HepG2 (cell line): ENCODE results near the gene CACNA1G. TPM values are rescaled to one million over a fixed set of nuclear protein-coding genes. Genes with fewer than 3 reads are reported as not detected.

Experiments used
- ATAC-seq: fragments of 200-7000 bp; cut with Tn5 transposase; 3 replicates; pipeline ENCODE4 v1.9.1; 2020; ENCODE audit warnings: mild to moderate bottlenecking, moderate library complexity
- BruUV-seq: library from RNA; stranded (reverse); fragments of 400-500 nt; replicated peaks from 2 replicates; lab custom pipeline; 2021; lab: Mats Ljungman, UMichigan
- CTCF ChIA-PET: fragments of 300-600 bp; formaldehyde crosslinking; extraction: SDS; loops from one replicate; lab custom pipeline; 2021; ENCODE audit warnings: low total read pairs, inconsistent platforms, low intra/inter-chr PET ratio; lab: Yijun Ruan, JAX
- POLR2A ChIA-PET: fragments of 350-600 bp; sonication (Branson Sonifier 250); formaldehyde crosslinking; loops from one replicate; lab custom pipeline; 2020; ENCODE audit warnings: antibody characterized with exemption, inconsistent platforms; lab: Yijun Ruan, JAX
- DNase-seq: peaks from one replicate; pipeline ENCODE4 v3.0.0-alpha.2; 2015; ENCODE audit warnings: low spot score
- FAIRE-seq: peaks from 3 replicates; lab custom pipeline; 2011; peaks lifted over from hg19 to GRCh38; lab: Jason Lieb, UNC
- H2AFZ ChIP-seq: one replicate; pipeline ENCODE4 v1.6.1; 2011; ENCODE audit warnings: low read length, inconsistent platforms
- H3K27ac ChIP-seq: fragments of 300-600 bp; 3 replicates; pipeline ENCODE4 v1.8.0; 2011; ENCODE audit warnings: mixed run types, mild to moderate bottlenecking, mixed read lengths, low read length, inconsistent platforms; ENCODE audit not compliant: insufficient read depth; ENCODE audit errors: extremely low read length
- H3K27me3 ChIP-seq, 2 experiments: fragments of 200-600 bp in 1 of 2; 2 replicates in 1 of 2; 3 replicates in 1 of 2; pipeline versions ENCODE4 v1.6.0 to v1.8.0; 2011; ENCODE audit warnings: low read length in 2 of 2, mild to moderate bottlenecking in 2 of 2, moderate library complexity in 2 of 2, inconsistent platforms in 1 of 2; ENCODE audit not compliant: insufficient read depth in 2 of 2, control insufficient read depth in 1 of 2
- H3K36me3 ChIP-seq, 2 experiments: fragments of 200-600 bp in 1 of 2; replicated peaks in 1 of 2; 2 replicates in 1 of 2; 3 replicates in 1 of 2; pipeline versions ENCODE4 v1.5.1 to v1.8.0; 2011; ENCODE audit warnings: low read length in 2 of 2, inconsistent platforms in 1 of 2; ENCODE audit not compliant: insufficient read depth in 2 of 2, control insufficient read depth in 1 of 2
- H3K4me1 ChIP-seq: 2 replicates; pipeline ENCODE4 v1.5.1; 2012; ENCODE audit warnings: low read length, inconsistent platforms; ENCODE audit not compliant: insufficient read depth
- H3K4me2 ChIP-seq: 2 replicates; pipeline ENCODE4 v1.6.0; 2011; ENCODE audit warnings: low read depth, low read length, inconsistent platforms
- H3K4me3 ChIP-seq, 3 experiments: fragments of 200-600 bp in 1 of 3; sonication (generic), shearing (Covaris generic) in 1 of 3; replicated peaks in 1 of 3; 2 replicates each; pipeline ENCODE4 v1.5.1; 2011 to 2016; ENCODE audit warnings: low read length in 3 of 3, inconsistent platforms in 2 of 3, low read depth in 2 of 3, mild to moderate bottlenecking in 2 of 3, control low read depth in 1 of 3, mixed read lengths in 1 of 3; ENCODE audit not compliant: insufficient read depth in 1 of 3
- H3K79me2 ChIP-seq: one replicate; pipeline ENCODE4 v1.6.1; 2011; ENCODE audit warnings: low read length, inconsistent platforms; ENCODE audit not compliant: insufficient read depth
- H3K9ac ChIP-seq: 2 replicates; pipeline ENCODE4 v1.6.0; 2011; ENCODE audit warnings: mild to moderate bottlenecking, low read depth, low read length, inconsistent platforms; ENCODE audit not compliant: insufficient read depth
- H3K9me3 ChIP-seq: 2 replicates; pipeline ENCODE4 v1.5.1; 2012; ENCODE audit warnings: mild to moderate bottlenecking, low read length
- H4K20me1 ChIP-seq: 2 replicates; pipeline ENCODE4 v1.6.0; 2011; ENCODE audit warnings: inconsistent platforms, mild to moderate bottlenecking, low read length, moderate library complexity; ENCODE audit not compliant: insufficient read depth
- BRD4 ChIP-seq: sonication (generic); formaldehyde crosslinking; IDR thresholded peaks from 2 replicates; pipeline ENCODE4 v1.4.0; 2020; ENCODE audit warnings: missing genetic modification reagents
- ELK4 ChIP-seq: sonication (generic); formaldehyde crosslinking; IDR thresholded peaks from 2 replicates; pipeline ENCODE4 v1.9.0; 2021; ENCODE audit warnings: missing genetic modification reagents, borderline replicate concordance
- FOXA1 ChIP-seq, 2 experiments: fragments of 450-650 bp in 1 of 2; sonication (generic) in 1 of 2; formaldehyde crosslinking in 1 of 2; IDR thresholded peaks; 2 replicates each; pipeline versions ENCODE4 v1.4.0 to v1.6.1; 2016 to 2020; ENCODE audit warnings: missing genetic modification reagents in 1 of 2
- HHEX ChIP-seq: IDR thresholded peaks from 2 replicates; pipeline ENCODE4 v1.6.1; 2016; ENCODE audit warnings: control low read depth
- PCBP1 ChIP-seq: fragments of 200-400 bp; formaldehyde crosslinking; IDR thresholded peaks from 2 replicates; pipeline ENCODE4 v1.6.1; 2017; ENCODE audit warnings: mild to moderate bottlenecking, low read depth, low read length, borderline replicate concordance
- PHF21A ChIP-seq: sonication (generic); formaldehyde crosslinking; IDR thresholded peaks from 2 replicates; pipeline ENCODE4 v1.5.0; 2020; ENCODE audit warnings: mild to moderate bottlenecking, missing genetic modification reagents
- RBFOX2 ChIP-seq: fragments of 200-400 bp; formaldehyde crosslinking; IDR thresholded peaks from 2 replicates; pipeline ENCODE4 v1.6.1; 2017; ENCODE audit warnings: low read depth, mild to moderate bottlenecking, low read length
- SIN3B ChIP-seq: fragments of 150-350 bp; IDR thresholded peaks from 2 replicates; pipeline ENCODE4 v1.6.1; 2014; ENCODE audit warnings: low read length
- SNAI1 ChIP-seq: sonication (generic); formaldehyde crosslinking; IDR thresholded peaks from 2 replicates; pipeline ENCODE4 v1.5.0; 2020; ENCODE audit warnings: mild to moderate bottlenecking, missing genetic modification reagents, borderline replicate concordance
- SP140L ChIP-seq: sonication (generic); formaldehyde crosslinking; IDR thresholded peaks from 2 replicates; pipeline ENCODE4 v1.4.0; 2020; ENCODE audit warnings: missing genetic modification reagents, borderline replicate concordance
- TFAP4 ChIP-seq: sonication (generic); IDR thresholded peaks from 2 replicates; pipeline ENCODE4 v1.6.1; 2016; ENCODE audit warnings: low read depth, borderline replicate concordance
- ZBTB3 ChIP-seq: sonication (generic); formaldehyde crosslinking; IDR thresholded peaks from 2 replicates; pipeline ENCODE4 v1.4.0; 2020; ENCODE audit warnings: low read depth, mild to moderate bottlenecking, moderate library complexity, missing genetic modification reagents, borderline replicate concordance
- ZFP62 ChIP-seq: sonication (generic); formaldehyde crosslinking; IDR thresholded peaks from 2 replicates; pipeline ENCODE4 v1.4.0; 2020; ENCODE audit warnings: missing genetic modification reagents
- ZNF136 ChIP-seq: sonication (generic); formaldehyde crosslinking; IDR thresholded peaks from 2 replicates; pipeline ENCODE4 v1.8.1; 2022; ENCODE audit warnings: low read depth, mild to moderate bottlenecking, moderate library complexity, missing genetic modification reagents
- ZNF17 ChIP-seq: sonication (generic); formaldehyde crosslinking; IDR thresholded peaks from 2 replicates; pipeline ENCODE4 v1.5.0; 2020; ENCODE audit warnings: mild to moderate bottlenecking, missing genetic modification reagents
- ZNF234 ChIP-seq: sonication (generic); formaldehyde crosslinking; conservative IDR thresholded peaks from 2 replicates; pipeline ENCODE4 v1.5.1; 2020; ENCODE audit warnings: mild to moderate bottlenecking, missing genetic modification reagents
- ZNF546 ChIP-seq: sonication (generic); formaldehyde crosslinking; conservative IDR thresholded peaks from 2 replicates; pipeline ENCODE4 v1.8.1; 2023; ENCODE audit warnings: mild to moderate bottlenecking, missing genetic modification reagents
- ZNF777 ChIP-seq: sonication (generic); formaldehyde crosslinking; IDR thresholded peaks from 2 replicates; pipeline ENCODE4 v1.4.0; 2020; ENCODE audit warnings: missing genetic modification reagents
- ZNF850 ChIP-seq: sonication (generic); formaldehyde crosslinking; conservative IDR thresholded peaks from 2 replicates; pipeline ENCODE4 v1.9.0; 2021; ENCODE audit warnings: mild to moderate bottlenecking, missing genetic modification reagents
- WGBS: methylation state at CpG from one replicate; pipeline ENCODE4 v1.1.6; 2017; ENCODE audit warnings: low lambda C conversion rate; 5-methylcytosine and 5-hydroxymethylcytosine counted together
- in situ Hi-C: cut with HindIII; loops from 2 replicates; pipeline ENCODE4 v1.10.0; 2017; ENCODE audit warnings: low pct_unique_long_range_greater_than_20kb; ENCODE audit not compliant: extremely low pct_ligation_motif_present
- intact Hi-C: fragments of 100-400 bp; cut with micrococcal nuclease; formaldehyde crosslinking; loops from one replicate; pipeline ENCODE4 v1.10.0; 2022; ENCODE audit not compliant: unreplicated experiment
- polyA plus RNA-seq, 8 experiments: library from polyadenylated mRNA; depleted of rRNA in 3 of 8; stranded (reverse) in 7 of 8; unstranded in 1 of 8; fragments of >200 nt; fragmentation: Illumina TruSeq in 4 of 8; extraction: Trizol in 4 of 8; gene quantifications; 2 replicates each; pipeline versions ENCODE4 v1.2.1 to v1.2.3, GENCODE V29; 2011 to 2016; ENCODE audit warnings: low read depth in 4 of 8, missing spikeins in 1 of 8, mixed read lengths in 1 of 8; ENCODE audit not compliant: insufficient read depth in 1 of 8
- total RNA-seq, 5 experiments: library from RNA; depleted of rRNA; stranded (reverse); fragments of >200 nt; fragmentation: Illumina TruSeq; extraction: Trizol; gene quantifications; 2 replicates each; pipeline ENCODE4 v1.2.3, GENCODE V29; 2016; ENCODE audit warnings: low read depth in 1 of 5
- TF ChIP-seq, protein P1 (sequence below): sonication (generic); formaldehyde crosslinking; IDR thresholded peaks from 2 replicates; pipeline ENCODE4 v1.4.0; 2020; ENCODE audit warnings: missing genetic modification reagents; ENCODE audit errors: not compliant biosample characterization

Gene CACNA1G
- total and polyA plus RNA-seq, 2 of the 13 experiments (the other 11 are each of a cell fraction or from before 2014, with no cell fraction given), result 0.02 TPM; not detected in 1

DNA sequence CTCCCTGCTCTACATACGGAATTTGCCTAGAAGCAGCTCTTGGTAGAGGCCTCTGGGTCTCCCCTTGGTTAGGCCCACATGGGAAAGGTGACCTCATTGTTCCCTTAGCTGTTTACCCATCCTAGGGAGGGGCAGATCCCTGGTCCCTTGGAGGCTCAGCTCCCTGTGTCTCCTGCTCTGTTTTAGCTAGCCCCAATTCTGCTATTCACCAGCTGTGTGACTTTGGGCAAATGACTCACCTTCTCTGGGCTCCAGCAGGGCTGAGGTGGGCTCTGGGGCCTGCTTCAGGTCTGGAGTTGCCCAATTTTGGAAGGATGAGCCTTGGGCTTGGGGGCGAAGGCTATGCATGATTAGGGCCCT, 78.1 kb downstream of the CACNA1G start (continued):
- TF ChIP-seq TFAP4 (peak; percentile 28; the same call in 1 of the 2 replicates), ZNF136 (CRISPR knock-in tag) (no peak), ZNF546 (CRISPR knock-in tag) (no peak), FOXA1 (IDR thresholded peaks at IDR 0.05) (no peak), FOXA1 (CRISPR knock-in tag; IDR thresholded peaks at IDR 0.05) (peak; percentile 64), PCBP1 (no peak), BRD4 (CRISPR knock-in tag) (no peak), ZFP62 (CRISPR knock-in tag) (no peak), ZNF234 (CRISPR knock-in tag) (no peak), PHF21A (CRISPR knock-in tag) (0 out of 2 replicates have a peak, but pooled peaks have one; percentile 12), RBFOX2 (0 out of 2 replicates have a peak, but pooled peaks have one; percentile 23), ZNF17 (CRISPR knock-in tag) (no peak)

DNA sequence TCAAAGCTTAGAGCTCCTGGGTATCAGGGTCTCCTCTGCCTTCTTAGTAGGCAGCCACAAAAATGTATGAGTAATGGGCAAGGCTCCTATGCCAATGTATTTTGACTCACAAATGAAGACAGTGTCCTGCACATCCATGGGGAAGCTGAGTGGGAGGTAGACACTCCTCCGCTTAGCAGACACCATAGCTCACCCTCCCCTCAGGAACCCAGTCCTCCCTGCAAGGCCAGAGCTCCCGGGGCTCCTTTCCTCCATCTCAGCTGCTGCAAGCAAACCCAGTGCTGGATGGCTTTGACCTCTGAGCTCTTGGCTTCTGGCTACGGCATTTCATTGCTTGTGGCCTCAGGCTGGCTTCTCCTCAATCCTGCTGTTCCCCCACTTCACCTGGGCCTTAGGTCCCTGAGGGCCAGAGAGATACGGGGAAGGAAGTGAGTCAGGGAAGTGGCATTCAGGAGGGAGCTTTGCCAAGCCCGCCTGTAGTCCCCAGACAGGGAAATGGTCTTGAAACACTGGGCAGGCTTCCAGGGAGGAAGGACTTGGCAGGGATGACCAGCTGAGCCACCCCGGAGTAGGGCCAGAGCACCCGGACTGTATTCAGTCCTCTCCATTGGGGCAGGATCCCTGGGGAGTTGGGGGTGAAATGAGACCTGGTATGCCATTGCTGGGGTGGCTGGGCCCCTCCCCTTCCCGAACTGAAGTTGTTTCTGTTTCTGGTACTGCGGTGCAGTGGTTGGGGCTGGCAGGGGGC, 78.6 kb downstream of the CACNA1G start:
- no peaks in the 10 kb centered on the region for H3K9me3 ChIP-seq
- no peaks in the 10 kb centered on the region for H4K20me1 ChIP-seq
- 0 out of 2 replicates have a peak overlapping the region, but pooled peaks have one; percentile 6 for H3K9ac ChIP-seq
- WGBS, result 39% methylated on average over 7 of the region's 9 CpGs
- ChIA-PET CTCF (no interaction called here), POLR2A (interaction anchor here (0.5 to 19.8 kb wide), 18 partner anchors 9 to 227 kb away, joined by 3 to 839 read pairs (median 5); partner anchors contain the start of genes ANKRD40, LUC7L3 and TOB1)
- ATAC-seq (peak; percentile 1; the same call in 2 of the 3 replicates), DNase-seq (peak; percentile 58), FAIRE-seq (no peak)
- peaks cover 95% of the 10 kb centered on the region for H3K4me1 ChIP-seq
- H3K36me3 ChIP-seq, result 0 out of 5 replicates have a peak, but pooled peaks cover 0 to 4% of the 10 kb centered on the region in 2 experiments
- H2AFZ ChIP-seq, result no peak overlapping the region
- peak overlapping the region; percentile 56 for H3K27ac ChIP-seq
- in situ Hi-C loops, result no loop called here
- H3K27me3 ChIP-seq, result peaks cover 0 to 3% of the 10 kb centered on the region in 2 experiments; a peak in 2 of 5 replicates
- intact Hi-C loops, result no loop called here
- H3K4me3 ChIP-seq, result peak overlapping the region in 1 of 3 experiments; percentile 45; a peak in 2 of 6 replicates
- peaks cover 9% of the 10 kb centered on the region for H3K79me2 ChIP-seq
- no TSS peak for BruUV-seq
- H3K4me2 ChIP-seq, result peak overlapping the region; percentile 65
- TF ChIP-seq SIN3B (no peak), HHEX (CRISPR knock-in tag) (no peak), SP140L (CRISPR knock-in tag) (no peak), ZNF850 (CRISPR knock-in tag) (no peak), ZNF777 (CRISPR knock-in tag) (no peak), ZBTB3 (CRISPR knock-in tag) (no peak), SNAI1 (no peak), ELK4 (no peak)
- TF ChIP-seq, protein P1, sequence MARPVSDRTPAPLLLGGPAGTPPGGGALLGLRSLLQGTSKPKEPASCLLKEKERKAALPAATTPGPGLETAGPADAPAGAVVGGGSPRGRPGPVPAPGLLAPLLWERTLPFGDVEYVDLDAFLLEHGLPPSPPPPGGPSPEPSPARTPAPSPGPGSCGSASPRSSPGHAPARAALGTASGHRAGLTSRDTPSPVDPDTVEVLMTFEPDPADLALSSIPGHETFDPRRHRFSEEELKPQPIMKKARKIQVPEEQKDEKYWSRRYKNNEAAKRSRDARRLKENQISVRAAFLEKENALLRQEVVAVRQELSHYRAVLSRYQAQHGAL, result no peak
